Thoracic aorta (tissue), 2 donors: ENCODE results near the gene CPSF3. TPM values are rescaled to one million over a fixed set of nuclear protein-coding genes. Genes with fewer than 3 reads are reported as not detected.

Experiments used
- ATAC-seq: fragments of 150-250 bp; one replicate; pipeline ENCODE4 v1.8.0; 2017; ENCODE audit warnings: low read depth; ENCODE audit not compliant: insufficient number of reproducible peaks, low FRiP score
- DNase-seq: peaks from one replicate; pipeline ENCODE4 v3.0.0-alpha.2; 2020; ENCODE audit warnings: low spot score
- H3K27ac ChIP-seq, 2 donors: fragments of 200-600 bp; sonication (generic); 1 replicate in 1 of 2; 2 replicates in 1 of 2; pipeline ENCODE4 v1.5.1; 2016; ENCODE audit warnings: mild to moderate bottlenecking in 2 of 2, moderate library complexity in 2 of 2
- H3K27me3 ChIP-seq: fragments of 200-600 bp; sonication (generic); replicated peaks from 2 replicates; pipeline ENCODE4 v1.6.0; 2016; ENCODE audit warnings: mild to moderate bottlenecking; ENCODE audit not compliant: insufficient read depth
- H3K36me3 ChIP-seq: fragments of 200-600 bp; sonication (generic); one replicate; pipeline ENCODE4 v1.5.1; 2016
- H3K4me1 ChIP-seq, 2 donors: fragments of 200-600 bp; sonication (generic); 1 replicate in 1 of 2; 2 replicates in 1 of 2; pipeline versions ENCODE4 v1.5.1 to v1.6.0; 2016; ENCODE audit warnings: low read depth in 2 of 2, mild to moderate bottlenecking in 1 of 2; ENCODE audit not compliant: control insufficient read depth in 1 of 2
- H3K4me3 ChIP-seq: fragments of 200-600 bp; sonication (generic); 2 replicates; pipeline ENCODE4 v1.5.1; 2016; ENCODE audit warnings: mild to moderate bottlenecking
- H3K9me3 ChIP-seq: fragments of 200-600 bp; sonication (generic); 2 replicates; pipeline ENCODE4 v1.5.1; 2016
- total RNA-seq, 2 donors: library from RNA; depleted of rRNA; stranded (reverse); fragments of >200 nt; gene quantifications; one replicate each; pipeline versions ENCODE4 v1.1.0 to v1.2.3, GENCODE V29; 2016
- TF ChIP-seq, protein P1 (sequence below): fragments of 200-600 bp; sonication (generic); IDR thresholded peaks from one replicate; pipeline ENCODE4 v1.5.1; 2019; ENCODE audit warnings: antibody characterized with exemption

CPSF3 gene
- total RNA-seq, 2 donors from 2014 or later, result 13.1 to 18.9 TPM

GRCh38 chr2:9518163-9518562 lies 94.7 kb downstream of the CPSF3 start:
- no peak overlapping the region for H3K27ac ChIP-seq
- H3K36me3 ChIP-seq, result peaks cover 30% of the 10 kb centered on the region

GRCh38 chr2:9518780-9519179 lies 95.3 kb downstream of the CPSF3 start:
- Histone ChIP-seq H3K27ac (no peak overlapping the region), H3K27me3 (no peaks in the 10 kb centered on the region), H3K4me1 (no peaks in the 10 kb centered on the region), H3K4me3 (no peak overlapping the region), H3K9me3 (no peaks in the 10 kb centered on the region), H3K36me3 (peaks cover 24% of the 10 kb centered on the region)
- DNase-seq (no peak), ATAC-seq (no peak)
- TF ChIP-seq, protein P1, sequence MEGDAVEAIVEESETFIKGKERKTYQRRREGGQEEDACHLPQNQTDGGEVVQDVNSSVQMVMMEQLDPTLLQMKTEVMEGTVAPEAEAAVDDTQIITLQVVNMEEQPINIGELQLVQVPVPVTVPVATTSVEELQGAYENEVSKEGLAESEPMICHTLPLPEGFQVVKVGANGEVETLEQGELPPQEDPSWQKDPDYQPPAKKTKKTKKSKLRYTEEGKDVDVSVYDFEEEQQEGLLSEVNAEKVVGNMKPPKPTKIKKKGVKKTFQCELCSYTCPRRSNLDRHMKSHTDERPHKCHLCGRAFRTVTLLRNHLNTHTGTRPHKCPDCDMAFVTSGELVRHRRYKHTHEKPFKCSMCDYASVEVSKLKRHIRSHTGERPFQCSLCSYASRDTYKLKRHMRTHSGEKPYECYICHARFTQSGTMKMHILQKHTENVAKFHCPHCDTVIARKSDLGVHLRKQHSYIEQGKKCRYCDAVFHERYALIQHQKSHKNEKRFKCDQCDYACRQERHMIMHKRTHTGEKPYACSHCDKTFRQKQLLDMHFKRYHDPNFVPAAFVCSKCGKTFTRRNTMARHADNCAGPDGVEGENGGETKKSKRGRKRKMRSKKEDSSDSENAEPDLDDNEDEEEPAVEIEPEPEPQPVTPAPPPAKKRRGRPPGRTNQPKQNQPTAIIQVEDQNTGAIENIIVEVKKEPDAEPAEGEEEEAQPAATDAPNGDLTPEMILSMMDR, result no peak

More at GRCh38 chr2:9518163-9518562, 94.7 kb downstream of the CPSF3 start:
- no peak overlapping the region for H3K4me3 ChIP-seq
- no peak for ATAC-seq
- no peaks in the 10 kb centered on the region for H3K4me1 ChIP-seq
- H3K27me3 ChIP-seq, result no peaks in the 10 kb centered on the region
- H3K9me3 ChIP-seq, result no peaks in the 10 kb centered on the region
- DNase-seq, result no peak
- TF ChIP-seq, protein P1, result no peak

- Histone ChIP-seq H3K4me3 (no peak overlapping the region), H3K9me3 (no peaks in the 10 kb centered on the region), H3K36me3 (peaks cover 21% of the 10 kb centered on the region), H3K4me1 (no peaks in the 10 kb centered on the region), H3K27me3 (no peaks in the 10 kb centered on the region), H3K27ac (no peak overlapping the region)
- no peak for ATAC-seq
- no peak for DNase-seq
- TF ChIP-seq, protein P1, result no peak
Observed at GRCh38 chr2:9519250-9519649, 95.8 kb downstream of the CPSF3 start.

Other genes with a start within 250 kb of the CPSF3 start
- gene ASAP2, start 216.8 kb upstream of the CPSF3 start, total RNA-seq, result 100 to 1,000 TPM in 1 of 2 donors, 10 to 100 TPM in 1; 58.1 to 102 TPM
- gene ITGB1BP1, start 126 bp upstream of the CPSF3 start, total RNA-seq, result 10 to 100 TPM; 38.7 to 64.4 TPM
- gene IAH1, start 50.9 kb downstream of the CPSF3 start, total RNA-seq, result 10 to 100 TPM; 48.1 to 53.6 TPM
- gene ADAM17, start 132.2 kb downstream of the CPSF3 start, total RNA-seq, result 10 to 100 TPM; 21.8 to 32.4 TPM
- 100 to 1,000 TPM; 158 to 183 TPM for gene YWHAQ, start 207.3 kb downstream of the CPSF3 start, total RNA-seq